CD1c-positive myeloid dendritic cell (primary cell): ENCODE results near the gene CRTAC1.
"Not testable (repeated sequence)": the region's sequence is repeated elsewhere in the genome, so short reads cannot be mapped to it uniquely, and the experiment has no call there.

ENCODE experiments used
- DNase-seq: peaks from one replicate; pipeline ENCODE4 v3.0.0-alpha.2; 2016; ENCODE audit errors: extremely low spot score

CRTAC1 gene

DNA sequence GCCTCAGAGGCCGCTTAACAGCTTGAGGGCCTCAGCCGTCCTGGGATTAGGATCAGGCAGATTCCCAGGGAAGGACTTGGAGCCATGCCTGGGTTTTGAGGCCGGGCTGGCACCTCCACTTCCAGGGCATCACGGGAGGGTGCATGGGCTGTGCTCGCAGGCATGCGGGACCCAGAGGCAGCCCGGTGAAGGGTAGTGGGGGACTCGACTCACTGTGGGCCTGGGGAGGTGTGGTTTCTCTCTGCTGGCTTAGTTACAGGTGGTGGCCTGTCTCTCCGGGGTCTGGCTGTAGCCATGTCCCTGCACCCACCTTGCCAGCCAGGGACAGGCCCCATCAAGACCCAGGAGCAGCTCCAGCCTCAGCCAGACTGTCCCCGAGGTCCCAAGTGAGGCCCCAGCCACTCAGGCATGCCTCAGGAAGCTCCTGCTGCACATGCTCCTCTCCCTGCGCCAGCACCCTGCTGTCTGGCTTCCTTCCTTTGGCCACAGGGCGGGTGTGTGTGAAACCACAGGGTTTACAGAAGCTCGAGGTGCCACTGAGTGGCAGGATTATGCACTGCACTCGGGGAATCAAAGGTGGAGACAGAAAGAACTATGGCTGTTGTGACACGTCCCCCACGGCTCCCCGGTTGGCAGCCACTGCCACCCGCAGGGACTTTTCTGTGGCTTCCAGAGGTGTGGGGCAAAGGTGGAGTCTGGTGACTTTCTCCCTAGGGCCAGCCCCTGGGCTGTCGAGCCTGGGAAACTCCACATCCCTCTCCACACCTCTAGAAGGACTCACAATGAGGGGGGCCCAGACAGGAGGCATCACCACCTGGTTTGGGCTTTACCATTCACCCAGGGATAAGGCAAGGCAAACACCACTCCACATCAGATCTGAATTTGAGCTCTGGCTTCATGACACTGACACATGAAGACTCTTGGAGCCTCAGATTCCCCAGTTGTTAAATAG, 161.1 kb downstream of the CRTAC1 start:
- DNase-seq: peak; percentile 83

DNA sequence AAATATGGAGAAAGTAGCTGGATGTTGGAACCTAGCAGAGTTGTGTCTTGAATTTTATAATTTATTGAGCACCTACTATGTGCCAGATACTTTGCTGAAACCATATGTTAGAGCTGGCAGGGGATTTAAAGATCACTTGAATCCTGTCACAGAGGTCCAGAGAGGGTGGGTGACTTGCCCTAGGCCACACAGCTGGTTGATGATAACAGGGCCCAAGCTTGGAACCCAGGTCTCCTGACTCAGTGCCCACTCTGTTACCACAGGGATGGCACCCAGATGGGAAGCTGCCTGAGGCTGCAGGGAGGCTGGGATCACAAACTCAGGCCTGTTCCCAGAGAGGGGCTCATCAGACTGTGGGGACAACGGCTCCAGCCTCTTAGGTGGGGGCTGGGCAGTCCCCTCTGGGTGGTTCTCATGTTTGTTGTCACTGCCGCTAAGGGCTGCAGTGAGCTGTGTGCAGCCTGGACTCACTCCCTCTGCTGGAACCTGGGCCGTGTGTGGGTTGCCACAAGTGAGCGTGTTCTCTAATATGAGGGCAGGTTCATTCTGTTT, 162.2 kb downstream of the CRTAC1 start:
- DNase-seq: no peak

DNA sequence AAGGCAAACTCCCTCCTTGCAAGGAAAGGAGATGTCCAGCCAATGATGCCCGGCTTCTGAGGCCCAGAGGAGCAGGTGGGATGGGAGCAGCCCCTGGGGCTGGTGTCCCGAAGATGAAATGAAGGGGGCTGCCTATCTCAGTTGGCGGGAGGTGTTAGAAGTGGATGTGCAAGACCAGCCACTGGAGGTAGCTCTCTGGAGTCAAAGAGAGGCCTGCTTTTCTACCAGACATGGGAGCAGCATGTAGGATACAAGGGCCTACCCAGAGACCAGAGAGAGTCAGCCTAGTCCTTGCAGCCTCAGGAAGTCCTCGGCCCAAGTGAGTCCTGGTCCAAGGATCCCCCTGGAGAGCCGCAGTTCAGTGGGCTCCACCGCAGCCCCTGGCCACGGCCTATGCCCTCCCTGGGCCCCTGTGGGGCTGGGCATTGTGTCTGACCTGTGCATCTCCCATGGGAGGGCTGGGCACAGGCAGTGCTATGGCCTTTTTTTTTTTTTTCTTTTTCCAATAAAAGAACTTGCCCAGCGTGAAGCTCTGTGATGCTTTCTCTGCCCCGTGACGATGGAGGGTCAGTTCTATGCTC, 163.1 kb downstream of the CRTAC1 start:
- DNase-seq: no peak

DNA sequence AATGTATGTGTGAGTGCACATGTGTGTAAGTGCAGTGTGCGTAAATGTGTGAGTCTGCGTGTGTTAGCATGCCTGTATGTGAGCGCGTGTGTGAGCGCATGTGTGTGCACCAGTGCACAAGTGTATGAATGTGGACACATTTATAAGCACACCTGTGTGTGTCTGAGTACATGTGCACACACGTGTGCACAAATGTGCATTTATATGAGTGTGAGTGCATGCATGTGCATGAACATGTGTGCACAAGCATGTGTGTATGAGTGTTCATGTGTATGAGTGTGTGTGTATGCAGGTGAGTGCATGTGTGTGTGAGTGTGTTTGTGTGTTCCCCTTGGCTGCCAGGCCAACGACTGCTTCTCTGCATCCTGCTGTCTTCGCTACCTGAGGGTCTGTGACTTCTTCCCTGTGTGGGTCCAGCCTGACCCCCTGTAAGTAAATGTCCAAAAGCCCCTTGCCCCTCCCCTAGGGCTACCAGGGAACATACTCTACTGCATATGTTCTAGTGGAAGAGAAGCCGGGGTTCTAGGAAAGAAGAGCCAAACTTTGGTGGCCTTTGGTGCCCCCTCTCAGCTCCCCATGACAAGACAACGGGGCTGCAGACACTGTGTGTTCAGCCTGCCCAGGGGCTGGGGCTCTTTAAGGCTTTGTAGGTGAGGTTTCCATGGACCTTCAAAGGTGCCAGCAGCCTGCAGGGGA, 163.7 kb downstream of the CRTAC1 start:
- DNase-seq: no peak

DNA sequence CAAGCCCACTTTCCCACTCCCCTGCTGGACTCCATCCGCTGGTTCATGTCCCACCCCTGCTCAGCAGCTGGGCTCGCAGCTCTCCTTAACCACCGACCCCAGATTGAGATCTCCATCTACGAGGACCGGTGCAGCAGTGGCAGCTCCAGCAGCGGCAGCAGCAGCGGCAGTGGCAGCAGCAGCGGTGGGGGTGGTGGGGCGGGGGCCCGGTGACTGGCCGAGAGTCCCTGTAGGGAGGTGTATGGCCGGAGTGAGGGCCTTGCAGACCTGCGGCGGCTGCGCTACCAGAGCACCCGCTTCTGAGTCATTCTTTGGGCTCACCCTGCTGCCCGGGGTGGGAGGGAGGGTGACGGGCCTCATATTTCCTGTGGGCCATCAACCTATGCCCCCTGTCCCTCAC, 164.9 kb downstream of the CRTAC1 start:
- DNase-seq: no peak

DNA sequence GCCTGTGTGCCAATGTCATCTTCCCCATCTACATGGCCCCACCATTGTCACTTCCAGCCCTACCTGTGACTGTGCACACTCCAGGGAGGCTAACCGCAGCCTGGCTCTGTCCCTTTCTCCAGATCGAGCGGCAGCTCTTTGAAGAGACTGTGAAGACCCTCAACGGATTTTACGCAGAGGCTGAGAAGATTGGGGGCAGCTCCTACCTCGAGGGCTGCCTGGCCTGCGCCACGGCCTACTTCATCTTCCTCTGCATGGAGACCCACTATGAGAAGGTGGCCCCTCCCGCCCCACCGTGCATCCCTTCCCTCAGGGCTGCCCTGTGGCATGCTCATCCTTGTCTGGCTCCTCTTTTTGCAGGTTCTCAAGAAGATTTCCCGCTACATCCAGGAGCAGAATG, 166.6 kb downstream of the CRTAC1 start:
- DNase-seq: no peak

DNA sequence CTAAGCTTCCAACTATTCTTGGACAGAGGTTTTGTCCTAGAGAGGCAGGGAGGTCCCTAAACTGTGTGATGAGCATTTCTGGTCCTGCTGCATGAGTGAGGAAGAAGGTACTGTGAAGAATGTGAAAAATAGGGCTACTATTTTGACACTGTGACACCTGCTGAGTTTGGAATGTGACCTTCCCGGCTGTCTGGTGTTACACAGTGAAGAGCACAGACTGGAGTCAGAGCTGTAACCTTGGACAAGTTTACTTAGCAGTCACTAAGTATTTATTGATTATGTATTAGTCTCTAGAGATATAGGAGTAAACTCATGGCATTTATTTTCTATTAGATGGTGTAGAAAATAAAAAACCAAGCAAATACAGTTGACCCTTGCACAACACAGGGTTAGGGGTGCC, 168.5 kb downstream of the CRTAC1 start:
- DNase-seq: no peak

DNA sequence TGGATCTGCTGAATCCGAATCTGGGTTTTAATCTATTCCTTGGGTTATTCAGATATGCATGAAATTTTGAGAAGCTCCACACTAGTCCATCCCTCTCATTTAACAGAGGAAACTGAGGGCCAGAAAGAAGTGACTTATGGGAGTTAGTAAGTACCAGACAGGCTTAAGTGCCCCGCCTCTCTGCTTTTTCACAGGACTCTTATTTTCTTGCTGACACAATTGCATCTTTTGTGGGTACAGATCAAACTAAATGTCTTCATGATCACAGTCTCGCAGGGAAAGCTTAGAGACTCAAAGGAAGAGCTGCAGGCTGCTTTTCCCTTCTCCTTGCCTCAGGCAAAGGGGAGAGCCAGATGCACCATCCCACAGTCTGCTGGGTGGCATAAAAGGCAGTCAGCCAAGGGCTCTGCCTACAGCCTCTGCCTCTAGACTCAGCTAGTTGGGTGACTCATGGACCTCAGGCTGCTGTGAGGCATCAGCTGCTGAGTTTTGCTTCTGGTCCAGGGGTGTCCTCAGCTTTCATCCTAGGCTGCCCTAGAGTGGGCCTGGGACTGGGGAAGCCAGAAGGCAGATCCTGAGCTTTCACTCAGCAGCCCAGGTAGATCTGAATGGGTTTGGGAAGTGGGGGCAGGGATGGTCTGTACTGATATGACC, 169.2 kb downstream of the CRTAC1 start:
- DNase-seq: peak; percentile 51

DNA sequence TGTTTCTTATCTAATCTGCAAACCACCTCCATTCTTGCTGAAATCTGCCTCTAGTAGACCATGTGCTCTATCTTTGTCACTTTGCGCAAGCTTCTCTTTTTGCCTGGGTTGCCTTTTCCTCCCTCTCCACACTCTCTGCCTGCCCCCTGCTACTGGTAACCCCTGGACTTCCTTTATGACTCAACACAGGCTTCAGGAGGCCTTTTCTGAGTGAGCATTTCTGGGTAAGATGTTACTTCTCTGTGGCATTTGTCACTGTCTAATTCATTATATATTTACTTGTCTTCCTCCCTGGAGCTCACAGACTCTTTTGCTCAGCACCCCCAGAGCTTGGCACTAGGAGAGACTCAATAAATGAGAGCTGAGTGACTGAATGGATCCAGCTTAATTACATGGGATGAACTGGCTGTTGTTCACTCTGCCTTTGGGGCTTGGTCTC, 172.4 kb downstream of the CRTAC1 start:
- peak; percentile 80 for DNase-seq

DNA sequence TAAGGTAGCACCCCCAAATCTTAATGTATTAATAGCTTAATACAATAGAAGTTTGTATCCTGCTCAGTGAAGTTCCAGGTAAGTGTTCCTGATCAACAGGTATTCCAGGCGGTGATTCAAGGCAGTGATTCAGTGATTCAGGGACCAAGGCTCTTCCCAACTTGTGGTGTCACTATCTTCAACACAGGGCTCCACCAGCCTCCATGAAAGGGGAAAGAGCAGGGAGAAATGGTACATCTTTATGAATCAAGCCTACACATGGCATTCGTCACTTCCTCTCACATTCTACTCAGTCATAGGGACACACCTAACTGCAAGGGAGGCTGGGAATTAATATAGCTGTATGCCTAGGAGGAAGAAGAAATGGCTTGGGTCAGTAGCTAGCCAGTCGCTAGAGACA, 175.7 kb downstream of the CRTAC1 start:
- DNase-seq: peak; percentile 23

DNA sequence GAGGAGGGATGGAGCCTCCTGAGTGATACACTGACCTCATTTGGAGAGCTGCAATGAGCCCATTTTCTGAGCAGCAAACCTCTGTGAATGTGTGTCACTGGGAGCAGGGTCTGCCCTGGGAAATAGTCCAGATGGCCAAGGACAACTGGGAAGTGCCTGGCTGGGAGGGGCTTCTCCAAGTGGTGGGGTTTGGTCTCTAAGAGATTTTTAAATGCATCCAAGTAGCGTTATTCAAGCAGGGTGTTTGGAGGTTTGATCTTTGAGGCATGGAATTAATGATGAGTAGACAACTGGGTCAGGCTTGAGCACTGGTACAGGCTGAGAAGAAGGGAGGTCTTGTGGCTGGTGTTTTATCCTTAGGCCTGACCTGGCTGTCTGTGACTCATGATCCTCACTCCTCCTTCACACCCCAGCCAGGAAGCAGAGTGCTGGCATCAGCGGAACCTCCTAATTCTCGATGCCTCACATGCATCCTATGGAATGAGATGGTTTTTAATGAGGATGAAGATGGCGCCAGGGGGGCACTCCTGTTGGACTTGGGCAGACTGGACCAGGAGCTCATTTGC, 177.5 kb downstream of the CRTAC1 start:
- no peak for DNase-seq

DNA sequence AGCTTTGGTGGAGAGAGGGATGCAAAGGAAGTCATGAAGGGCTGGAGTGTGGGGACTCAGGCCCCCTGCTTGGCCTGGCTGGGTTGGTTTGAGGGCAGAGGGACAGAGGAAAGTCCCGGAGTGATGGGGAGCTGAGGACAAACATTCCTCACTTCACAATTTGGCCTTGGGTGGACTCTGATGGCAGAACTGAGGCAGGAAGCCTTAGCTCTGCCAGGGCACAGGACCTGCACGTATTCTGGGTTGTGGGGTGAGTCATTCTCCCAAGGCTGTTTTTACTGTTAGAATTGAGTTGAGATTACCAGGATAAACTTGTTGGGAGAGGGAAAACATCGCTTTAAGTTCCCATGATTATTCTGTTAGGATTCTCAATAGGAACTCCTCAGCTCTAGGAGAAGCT, 178.1 kb downstream of the CRTAC1 start:
- DNase-seq: no peak

DNA sequence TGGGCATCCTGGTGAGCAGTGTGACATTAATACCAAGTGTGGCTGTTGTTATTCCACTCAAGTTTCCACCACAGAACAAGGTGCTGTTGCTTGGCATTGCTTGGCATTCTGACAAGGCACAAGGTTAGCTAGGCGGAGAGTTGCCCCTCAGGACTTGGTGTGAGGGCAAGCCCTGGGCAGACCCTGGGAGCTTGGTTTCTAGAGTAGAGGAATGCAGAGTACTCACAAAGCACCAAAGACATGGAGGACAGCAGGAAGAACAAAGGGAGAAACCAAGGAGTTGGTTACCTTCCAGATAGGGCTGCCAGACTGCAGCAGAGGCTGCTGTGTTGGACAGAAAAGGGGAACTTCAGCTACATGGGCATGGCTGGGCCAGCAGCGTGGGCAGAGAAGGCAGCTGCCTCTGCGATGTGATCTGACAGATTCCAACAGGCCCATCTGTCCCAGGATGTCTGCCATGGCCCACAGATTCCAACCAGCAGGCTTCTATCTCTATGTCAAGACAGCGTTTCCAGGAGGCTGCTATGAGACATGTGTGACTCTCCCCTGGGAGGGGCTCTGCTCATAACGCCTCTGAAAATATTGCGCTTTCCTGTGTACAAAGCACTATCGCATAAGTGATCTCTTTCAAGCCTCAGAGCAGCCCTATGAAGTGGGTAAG, 178.9 kb downstream of the CRTAC1 start:
- peak; percentile 76 for DNase-seq

DNA sequence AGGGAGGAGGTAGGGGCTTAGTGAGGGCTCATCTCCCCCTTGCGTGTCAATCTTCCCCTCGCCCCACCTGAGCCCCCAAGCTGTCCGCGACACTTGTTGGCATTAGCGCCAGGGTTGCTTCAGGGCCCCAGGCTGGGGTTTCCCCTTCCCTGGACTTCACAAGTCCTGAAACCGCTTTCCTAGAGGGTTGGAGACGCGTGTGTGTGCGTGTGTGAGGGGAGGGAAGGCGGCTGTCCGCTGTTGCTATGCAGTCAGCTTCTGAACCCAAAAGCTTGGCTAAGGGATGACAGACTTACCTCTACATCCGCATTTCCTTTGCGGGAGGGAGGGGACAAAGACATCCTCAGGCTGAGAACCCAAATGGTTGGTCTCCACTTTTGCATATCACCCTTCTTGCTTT, 180.0 kb downstream of the CRTAC1 start:
- peak; percentile 43 for DNase-seq

DNA sequence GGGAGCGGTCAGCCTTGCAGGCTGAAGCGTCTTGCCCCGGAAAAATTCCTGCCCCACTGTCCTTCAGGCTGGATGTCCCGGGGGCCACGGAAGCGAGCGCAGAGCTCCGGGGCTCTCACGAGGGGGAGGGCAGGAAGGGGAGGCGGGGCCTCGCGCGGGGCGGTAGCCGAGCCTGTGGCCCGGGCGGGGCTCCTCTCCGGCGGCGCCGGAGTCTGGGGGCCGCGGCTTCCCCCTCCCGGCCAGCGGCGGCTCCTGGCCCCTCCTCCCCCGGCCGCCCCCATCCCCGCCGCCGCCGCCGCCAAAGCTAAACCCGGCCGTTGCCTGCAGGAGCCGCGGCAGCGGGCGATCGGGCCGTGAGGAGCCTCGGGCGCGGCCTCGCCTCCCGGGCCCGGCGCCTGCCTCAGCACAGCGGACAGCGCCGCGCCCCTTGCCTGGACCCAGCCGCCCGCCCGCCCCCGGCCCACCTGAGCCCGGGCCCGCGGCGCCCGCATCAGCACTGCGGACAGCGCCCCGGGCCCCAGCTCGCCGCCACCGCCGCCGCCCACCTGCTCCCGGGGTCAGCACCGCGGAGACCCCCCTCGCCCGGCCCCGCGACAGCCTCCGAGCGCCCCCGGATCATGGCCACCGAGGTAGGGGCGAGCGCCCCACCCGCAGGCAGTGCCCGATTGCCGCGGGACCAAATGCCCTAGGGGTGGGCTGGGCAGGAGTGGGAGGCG, 180.6 kb downstream of the CRTAC1 start, which contains the start of gene GOLGA7B:
Gene GOLGA7B, plus strand, starts transcription at position 157 of the 716 bp plus-strand sequence. Its CDS starts 461 bp downstream, at position 618.
- peak; percentile 49 for DNase-seq

DNA sequence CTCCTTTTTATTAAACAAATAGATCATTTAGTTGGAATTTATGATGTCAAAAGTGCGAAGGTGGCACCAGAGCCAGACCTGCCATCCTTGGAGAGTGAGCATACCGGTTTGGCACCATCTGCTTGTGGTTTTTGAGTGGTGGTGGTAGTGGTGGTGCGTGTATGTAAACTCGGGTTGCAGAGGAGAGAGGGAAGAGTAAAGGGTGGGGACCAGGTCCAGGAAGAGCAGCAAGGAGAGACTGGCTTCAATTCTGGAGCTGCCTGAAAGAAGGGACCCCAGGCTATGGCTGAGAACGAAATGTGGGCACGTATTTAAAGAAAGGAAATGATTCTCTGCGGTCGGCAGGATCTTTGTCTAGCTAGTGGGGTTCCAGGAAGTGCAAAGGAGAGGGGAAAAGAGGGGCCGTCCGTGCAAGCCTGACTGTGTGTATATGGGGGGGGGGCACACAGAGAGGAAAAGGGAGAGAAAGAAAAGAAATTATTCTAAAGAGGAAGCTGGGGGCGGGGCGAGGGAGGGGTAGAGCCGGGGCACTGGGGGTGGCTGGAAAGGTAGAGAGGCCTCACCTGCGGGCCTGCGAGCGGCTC, 181.2 kb downstream of the CRTAC1 start:
- no peak for DNase-seq

DNA sequence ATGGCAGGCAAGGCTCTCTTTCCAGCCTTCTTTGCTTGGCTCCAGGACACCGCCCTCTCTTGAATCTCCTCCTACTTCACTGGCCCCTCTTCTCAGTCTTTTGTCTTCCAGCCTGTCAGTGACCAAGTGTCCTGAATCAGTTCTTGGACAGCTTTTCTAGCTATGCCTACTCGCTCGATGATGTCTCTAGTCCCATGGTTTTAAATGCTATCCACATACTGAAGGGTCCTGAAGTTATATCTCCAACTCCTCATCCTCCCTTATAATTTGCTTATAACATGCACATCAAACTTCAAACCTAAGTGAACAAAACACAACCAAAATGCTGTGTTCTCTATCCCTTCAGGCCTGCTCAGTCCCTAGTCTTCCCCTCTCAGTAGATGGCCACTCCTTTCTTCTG, 185.7 kb downstream of the CRTAC1 start:
- DNase-seq: no peak

DNA sequence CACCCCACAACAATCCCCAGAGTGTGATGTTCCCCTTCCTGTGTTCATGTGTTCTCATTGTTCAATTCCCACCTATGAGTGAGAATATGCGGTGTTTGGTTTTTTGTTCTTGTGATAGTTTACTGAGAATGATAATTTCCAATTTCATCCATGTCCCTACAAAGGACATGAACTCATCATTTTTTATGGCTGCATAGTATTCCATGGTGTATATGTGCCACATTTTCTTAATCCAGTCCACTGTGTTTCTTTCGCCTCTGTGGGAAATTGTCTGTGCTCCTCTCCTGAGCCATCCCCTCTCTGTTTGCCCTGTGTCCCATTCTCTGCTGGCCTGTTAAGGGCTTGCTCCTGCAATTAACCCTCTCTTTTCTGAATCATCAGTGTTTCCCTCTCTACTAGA, 186.4 kb downstream of the CRTAC1 start:
- not testable (repeated sequence) for DNase-seq

DNA sequence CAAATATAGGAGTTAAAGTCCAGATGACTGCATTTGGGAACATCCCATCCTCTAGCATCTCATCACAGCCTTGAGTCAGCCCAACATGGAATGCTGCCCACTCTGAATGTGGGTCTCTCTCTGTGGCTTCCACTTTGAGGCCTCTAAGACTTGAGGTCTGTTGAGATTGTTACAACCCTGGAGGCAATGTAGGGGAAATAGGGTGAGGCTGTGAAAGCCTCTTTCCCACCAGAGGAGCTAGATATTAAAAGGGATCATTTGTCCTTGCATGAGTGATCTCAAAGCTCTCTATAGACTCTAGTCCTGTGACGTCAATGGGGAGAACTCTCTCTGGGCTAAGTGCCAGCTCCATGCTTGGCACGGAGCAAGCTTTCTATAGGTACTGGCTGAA, 187.1 kb downstream of the CRTAC1 start:
- no peak for DNase-seq
